GM19452 (cell line): ENCODE measurements around the gene INTS6.

Source experiments
- ATAC-seq: cut with Tn5 transposase; IDR thresholded peaks from one replicate; pipeline ENCODE4 v1.9.1; 2021; ENCODE audit not compliant: unreplicated experiment

Gene INTS6

DNA sequence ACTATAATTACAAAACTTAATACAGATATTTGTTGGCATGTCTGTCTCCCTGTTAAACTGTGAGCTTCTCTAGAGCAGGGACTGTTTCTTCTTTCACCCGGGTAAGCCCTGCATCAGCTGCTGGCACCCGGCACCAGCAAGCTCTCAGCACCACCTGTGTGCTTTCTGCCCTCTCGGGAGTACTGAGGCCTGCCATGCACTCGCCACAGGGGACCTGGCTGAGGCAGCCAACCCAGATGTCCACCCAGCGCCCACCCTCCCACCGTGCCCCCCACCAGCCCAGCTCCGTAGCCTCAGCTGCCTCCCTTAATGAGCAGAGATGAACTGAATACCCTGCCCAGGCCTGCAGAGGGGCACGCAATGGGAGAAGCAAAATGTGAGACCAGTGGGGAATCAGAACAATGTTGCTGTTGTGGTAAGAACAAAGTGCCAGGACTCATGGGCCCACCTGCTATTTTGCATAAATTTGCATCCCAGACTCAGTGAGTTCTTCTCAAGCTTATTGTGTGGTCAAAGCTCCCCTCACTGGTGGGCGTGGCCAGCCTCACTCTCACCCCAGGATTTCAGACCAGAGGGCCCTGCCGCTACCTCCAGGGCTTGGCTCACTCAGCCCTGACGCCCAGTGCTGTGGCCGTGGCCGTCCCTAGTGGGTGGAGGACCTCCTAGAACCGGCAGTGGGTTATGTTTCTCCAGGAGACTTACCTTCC is 128.0 kb downstream of the INTS6 start:
- peak; percentile 44 for ATAC-seq

DNA sequence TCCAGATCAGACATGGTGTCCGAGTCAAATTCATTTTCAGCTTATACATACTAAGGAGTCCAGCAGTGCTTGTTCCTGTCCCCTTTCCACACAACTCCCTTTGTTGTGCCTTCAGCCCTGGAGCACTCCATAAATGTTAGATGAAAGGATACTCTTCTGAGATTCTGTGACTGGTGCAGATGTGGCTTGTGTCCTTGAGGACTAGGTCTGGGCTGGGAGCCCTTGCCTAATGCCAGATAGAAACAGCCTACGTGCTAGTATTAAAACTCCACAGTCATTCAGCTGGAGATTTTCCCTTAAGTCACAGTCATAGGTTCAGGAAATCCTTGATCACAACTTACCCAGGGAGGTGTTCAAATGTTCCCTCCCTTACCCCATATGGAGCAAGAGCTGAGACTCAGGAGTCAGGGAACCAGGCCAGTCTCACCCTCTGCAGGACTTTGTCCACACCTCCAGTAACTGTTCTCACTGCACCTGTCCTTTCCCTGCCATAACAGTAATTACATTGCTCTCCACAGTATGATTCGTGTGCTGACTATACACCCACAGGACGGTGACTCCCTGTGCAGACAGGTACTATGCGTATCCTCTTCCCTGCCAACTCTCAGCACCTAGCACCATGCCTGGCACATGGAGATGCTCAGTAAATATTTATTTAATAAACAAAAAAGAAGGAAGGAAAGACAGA is 128.9 kb downstream of the INTS6 start:
- ATAC-seq = no peak

DNA sequence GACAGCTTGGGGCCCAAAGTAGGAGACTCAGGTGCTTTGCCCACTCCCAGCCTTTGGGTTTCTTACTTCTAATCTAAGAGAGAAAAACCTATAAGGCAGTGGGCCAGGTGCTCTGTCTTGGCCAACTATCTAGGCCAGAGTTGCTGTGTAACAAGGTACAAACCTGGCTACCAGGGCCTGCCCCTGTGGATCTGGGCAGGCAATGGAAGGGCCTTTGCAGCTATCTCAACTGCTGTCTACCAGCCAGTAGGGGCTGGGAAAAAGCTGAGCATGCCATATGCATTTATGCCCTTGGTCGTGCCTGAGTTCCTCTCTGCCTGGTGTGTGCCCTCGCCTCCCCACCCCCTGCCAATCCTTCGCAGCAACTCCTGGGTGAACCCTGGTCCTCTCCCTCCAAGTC is 130.0 kb downstream of the INTS6 start:
- no peak for ATAC-seq

DNA sequence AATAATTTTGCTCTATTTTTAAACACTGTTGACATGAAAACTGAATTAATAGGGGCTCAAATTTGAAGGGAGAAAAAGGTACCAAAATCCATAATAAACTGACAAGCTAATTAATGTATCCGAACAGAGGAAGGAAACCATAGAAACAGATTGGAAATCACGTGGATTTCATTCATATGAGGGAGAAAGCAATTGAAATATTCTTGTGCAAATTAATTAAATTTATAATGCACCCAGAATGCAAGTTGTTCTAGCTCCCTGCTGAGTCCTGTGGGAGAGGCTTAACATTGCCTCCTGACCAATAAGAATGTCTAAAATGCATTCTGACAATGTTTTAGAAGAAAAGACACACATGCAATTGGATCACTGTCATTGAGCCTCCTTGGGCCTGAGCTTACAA is 131.0 kb downstream of the INTS6 start:
- ATAC-seq = no peak

DNA sequence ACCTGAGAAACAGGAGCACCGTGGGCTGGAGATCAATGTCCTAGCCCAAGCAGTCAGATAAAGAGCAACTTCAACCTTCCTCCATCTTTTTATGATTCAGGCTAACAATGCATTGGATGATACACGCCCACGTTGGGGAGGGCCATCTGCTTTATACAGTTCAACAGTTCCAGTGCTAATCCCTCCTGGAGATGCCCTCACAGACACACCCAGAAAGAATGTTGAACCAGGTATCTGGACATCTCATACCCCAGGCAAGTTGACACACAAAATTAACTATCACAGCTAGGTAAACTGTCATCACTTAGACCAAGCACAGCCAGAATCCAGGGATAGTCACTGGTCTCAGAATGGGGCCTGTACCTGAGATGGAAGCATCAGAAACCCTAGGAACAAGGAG is 134.0 kb downstream of the INTS6 start:
- no peak for ATAC-seq

DNA sequence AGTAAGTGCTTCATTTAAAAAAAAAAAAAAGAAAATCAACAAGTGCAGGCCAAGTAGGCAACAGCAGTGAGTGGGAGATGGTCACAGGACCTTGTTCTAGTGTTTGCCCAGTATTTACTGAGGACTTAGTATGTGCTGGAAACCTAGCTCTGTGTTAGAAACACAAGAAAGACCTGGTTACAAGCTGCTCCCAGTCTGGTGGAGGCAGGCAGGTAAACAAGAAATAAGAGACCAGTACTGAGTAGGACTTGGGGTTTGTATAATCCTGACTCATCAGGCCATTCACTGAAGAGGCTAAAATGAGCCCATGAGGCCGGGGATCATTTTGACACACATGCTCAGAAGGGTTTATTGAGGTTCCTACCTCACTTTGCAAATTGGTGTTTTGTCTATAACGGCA is 134.8 kb downstream of the INTS6 start:
- ATAC-seq = no peak

DNA sequence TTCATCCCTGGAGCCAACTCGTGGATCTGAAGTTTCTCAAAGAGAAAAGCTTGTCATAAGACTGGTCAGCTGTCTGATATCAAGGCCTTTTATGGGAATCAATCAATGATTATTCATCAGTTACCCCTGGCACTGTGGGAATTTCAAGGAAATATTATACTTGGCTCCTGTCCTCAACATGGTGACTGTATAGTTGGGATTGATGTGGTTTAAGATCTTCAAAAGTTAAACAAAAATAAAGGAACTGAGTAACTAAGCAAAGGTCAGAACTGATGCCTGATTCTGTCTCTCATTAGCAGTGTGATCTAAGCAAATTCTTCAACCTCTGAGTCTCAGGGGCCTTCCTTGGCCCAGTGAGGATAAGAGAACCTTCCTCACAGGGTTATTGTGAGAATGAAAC is 135.6 kb downstream of the INTS6 start:
- no peak for ATAC-seq

DNA sequence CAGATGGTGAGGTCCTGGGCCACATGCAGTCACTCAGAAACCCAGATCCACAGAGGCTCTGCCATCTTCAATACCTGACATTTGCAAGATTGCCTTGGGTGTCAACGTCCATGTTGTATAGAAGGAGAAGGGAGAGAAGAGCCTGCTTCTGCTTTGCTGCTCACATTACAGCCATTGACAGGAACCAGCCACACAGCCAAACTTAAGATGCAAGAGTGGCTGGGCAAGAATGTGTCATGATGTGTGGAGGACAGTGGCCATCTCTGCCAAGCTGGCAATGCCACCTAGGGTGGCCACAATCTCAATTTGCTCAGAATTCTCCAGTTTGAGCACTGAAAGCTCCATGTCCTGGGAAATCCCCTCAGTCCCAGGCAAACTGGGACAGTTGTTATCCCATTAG is 139.2 kb downstream of the INTS6 start:
- ATAC-seq = no peak

DNA sequence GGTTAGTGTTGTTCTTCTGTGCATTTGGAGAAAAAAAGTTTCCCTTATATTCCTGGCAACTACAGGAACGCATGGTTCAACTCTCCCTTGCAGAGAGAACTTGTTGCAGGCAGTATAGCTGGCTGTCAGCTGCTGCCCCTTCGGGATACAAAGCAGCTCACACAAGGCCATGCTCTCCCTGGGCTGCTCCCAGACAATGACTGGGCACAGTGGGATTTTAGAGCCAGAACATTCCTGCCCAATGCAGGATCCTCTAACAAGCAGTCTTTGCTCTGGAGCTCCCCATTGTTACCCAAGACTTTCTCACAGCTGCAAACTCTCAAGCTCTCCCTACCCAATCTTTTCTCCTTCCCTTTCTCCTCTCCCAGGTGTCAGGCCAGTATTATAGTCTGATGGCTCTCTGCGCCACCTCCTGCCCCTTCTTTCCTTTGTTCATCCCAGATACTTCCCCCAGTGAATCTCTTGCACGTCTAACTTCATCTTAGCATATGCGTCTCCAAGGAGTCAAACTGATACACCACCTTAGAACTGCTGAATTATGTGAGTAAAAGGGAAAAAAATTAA is 140.8 kb downstream of the INTS6 start:
- ATAC-seq = no peak
